Keratinocyte (primary cell): Measurements from ENCODE around the gene ADGRD1.

Experiments
- EZH2 ChIP-seq: IDR thresholded peaks from one replicate; pipeline ENCODE4 v1.6.1; 2012; ENCODE audit warnings: inconsistent platforms, mild to moderate bottlenecking, low read length, moderate library complexity
- TF ChIP-seq, protein P1 (sequence below), 3 experiments: IDR thresholded peaks in 1 of 3; conservative IDR thresholded peaks in 1 of 3; optimal IDR thresholded peaks in 1 of 3; 2 replicates in 2 of 3; 3 replicates in 1 of 3; pipeline versions ENCODE3 to v1.5.1; 2011; ENCODE audit warnings: low read length in 3 of 3, mild to moderate bottlenecking in 3 of 3, moderate library complexity in 2 of 3, control low read depth in 1 of 3, inconsistent platforms in 1 of 3; ENCODE audit not compliant: insufficient read depth in 2 of 3; ENCODE audit errors: extremely low read depth in 1 of 3

DNA sequence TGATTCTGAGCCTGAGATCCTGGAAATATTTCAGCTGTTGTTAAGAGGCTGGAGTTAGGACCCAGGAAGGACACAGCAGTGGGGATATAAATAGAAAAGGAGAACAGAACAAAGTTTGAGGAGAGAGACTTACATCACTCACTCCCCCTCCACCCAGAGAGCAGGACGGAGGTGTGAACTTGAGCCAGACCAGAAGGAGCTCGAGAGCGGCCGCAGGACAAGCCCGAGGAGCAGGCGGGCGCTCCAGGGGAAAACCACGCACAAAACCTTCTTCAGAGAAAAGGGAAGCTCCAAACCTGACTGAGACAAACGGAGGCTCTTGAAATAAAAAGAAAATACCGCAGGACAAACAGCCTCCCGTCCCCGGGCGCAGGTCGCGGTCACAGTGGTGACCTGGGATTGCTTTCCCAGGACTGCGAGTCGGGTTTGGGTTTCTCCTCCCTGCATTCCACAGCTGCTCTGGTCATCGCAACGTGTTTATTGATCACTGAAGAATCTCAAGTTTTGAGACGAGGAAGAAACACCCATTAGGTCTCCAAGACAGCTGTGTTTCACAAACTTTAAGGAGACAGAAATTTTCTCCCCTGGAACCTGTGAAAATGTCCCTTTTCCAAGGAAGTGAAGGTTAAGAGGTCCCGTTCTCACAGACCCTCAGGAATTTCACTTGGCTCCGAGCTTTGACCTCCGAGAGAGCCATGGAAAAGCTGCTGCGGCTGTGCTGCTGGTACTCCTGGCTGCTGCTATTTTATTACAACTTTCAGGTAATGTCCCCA lies at the start of gene ADGRD1:
- no peak for TF ChIP-seq EZH2
- TF ChIP-seq, protein P1, sequence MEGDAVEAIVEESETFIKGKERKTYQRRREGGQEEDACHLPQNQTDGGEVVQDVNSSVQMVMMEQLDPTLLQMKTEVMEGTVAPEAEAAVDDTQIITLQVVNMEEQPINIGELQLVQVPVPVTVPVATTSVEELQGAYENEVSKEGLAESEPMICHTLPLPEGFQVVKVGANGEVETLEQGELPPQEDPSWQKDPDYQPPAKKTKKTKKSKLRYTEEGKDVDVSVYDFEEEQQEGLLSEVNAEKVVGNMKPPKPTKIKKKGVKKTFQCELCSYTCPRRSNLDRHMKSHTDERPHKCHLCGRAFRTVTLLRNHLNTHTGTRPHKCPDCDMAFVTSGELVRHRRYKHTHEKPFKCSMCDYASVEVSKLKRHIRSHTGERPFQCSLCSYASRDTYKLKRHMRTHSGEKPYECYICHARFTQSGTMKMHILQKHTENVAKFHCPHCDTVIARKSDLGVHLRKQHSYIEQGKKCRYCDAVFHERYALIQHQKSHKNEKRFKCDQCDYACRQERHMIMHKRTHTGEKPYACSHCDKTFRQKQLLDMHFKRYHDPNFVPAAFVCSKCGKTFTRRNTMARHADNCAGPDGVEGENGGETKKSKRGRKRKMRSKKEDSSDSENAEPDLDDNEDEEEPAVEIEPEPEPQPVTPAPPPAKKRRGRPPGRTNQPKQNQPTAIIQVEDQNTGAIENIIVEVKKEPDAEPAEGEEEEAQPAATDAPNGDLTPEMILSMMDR (optimal IDR thresholded peaks at IDR 0.05 in 1 of 3, IDR thresholded peaks at IDR 0.05 in 1 of 3, conservative IDR thresholded peaks at IDR 0.05 in 1 of 3; ENCODE audit: extremely low read depth in 1 of 3, insufficient read depth in 2 of 3, low read length in 3 of 3), result no peak
